ENCODE results near the gene SFXN2.

- TF ChIP-seq CTCF (conservative IDR thresholded peaks at IDR 0.05) (no peak), EZH2 (IDR thresholded peaks at IDR 0.05; ENCODE audit: low read depth) (no peak)
Measured at GRCh38 chr10:102668326-102669107, 45.9 kb upstream of the SFXN2 start.

Measured in PC-9 (cell line).